Right atrium auricular region (tissue), 2 donors: ENCODE measurements around the gene SEC63. TPM values are rescaled to one million over a fixed set of nuclear protein-coding genes. Genes with fewer than 3 reads are reported as not detected.

Source experiments
- DNase-seq: peaks from one replicate; pipeline ENCODE4 v3.0.0-alpha.2; 2019; ENCODE audit warnings: low spot score
- H3K27ac ChIP-seq, 2 donors: fragments of 200-600 bp; sonication (generic); 1 replicate in 1 of 2; 2 replicates in 1 of 2; pipeline ENCODE4 v1.5.1; 2016 to 2019
- H3K27me3 ChIP-seq, 2 donors: fragments of 200-600 bp; sonication (generic); one replicate each; pipeline versions ENCODE4 v1.5.1 to v1.6.0; 2017 to 2019
- H3K36me3 ChIP-seq: fragments of 200-600 bp; sonication (generic); one replicate; pipeline ENCODE4 v1.5.1; 2016
- H3K4me1 ChIP-seq, 2 donors: fragments of 200-600 bp; sonication (generic); one replicate each; pipeline versions ENCODE4 v1.5.1 to v1.6.0; 2017 to 2019
- H3K4me3 ChIP-seq, 2 donors: fragments of 200-600 bp; sonication (generic); 1 replicate in 1 of 2; 2 replicates in 1 of 2; pipeline ENCODE4 v1.5.1; 2017 to 2019; ENCODE audit warnings: mild to moderate bottlenecking in 1 of 2, moderate library complexity in 1 of 2
- H3K9me3 ChIP-seq, 2 donors: fragments of 200-600 bp; sonication (generic); one replicate each; pipeline ENCODE4 v1.5.1; 2019
- CTCF ChIP-seq, 2 donors: fragments of 200-600 bp; sonication (generic); IDR thresholded peaks; one replicate each; pipeline ENCODE4 v1.5.1; 2019; ENCODE audit warnings: antibody characterized with exemption in 2 of 2
- total RNA-seq, 2 donors: library from RNA; depleted of rRNA; stranded (reverse); fragments of >200 nt; gene quantifications; one replicate each; pipeline ENCODE4 v1.1.0, GENCODE V29; 2016

SEC63 gene
- total RNA-seq, 2 donors from 2014 or later: 14.5 to 18.9 TPM

- Histone ChIP-seq H3K27ac (no peak overlapping the region), H3K36me3 (no peaks in the 10 kb centered on the region), H3K4me1 (peaks cover 0 to 5% of the 10 kb centered on the region in 2 donors), H3K4me3 (no peak overlapping the region), H3K27me3 (no peaks in the 10 kb centered on the region), H3K9me3 (no peaks in the 10 kb centered on the region)
- DNase-seq: no peak
- no peak for TF ChIP-seq CTCF (IDR thresholded peaks at IDR 0.05)
These were observed 114.6 kb downstream of the SEC63 start for GRCh38 chr6:107843400-107843799.

- H3K4me3 ChIP-seq: no peak overlapping the region
- DNase-seq: no peak
- H3K36me3 ChIP-seq: no peaks in the 10 kb centered on the region
- no peaks in the 10 kb centered on the region for H3K9me3 ChIP-seq
- no peaks in the 10 kb centered on the region for H3K27me3 ChIP-seq
- no peak overlapping the region for H3K27ac ChIP-seq
- no peaks in the 10 kb centered on the region for H3K4me1 ChIP-seq
- no peak for TF ChIP-seq CTCF (IDR thresholded peaks at IDR 0.05)
These were observed 116.7 kb downstream of the SEC63 start for GRCh38 chr6:107841275-107841670.

GRCh38 chr6:107840636-107841274 lies 117.3 kb downstream of the SEC63 start:
- no peaks in the 10 kb centered on the region for H3K4me1 ChIP-seq
- TF ChIP-seq CTCF (IDR thresholded peaks at IDR 0.05): no peak
- H3K27ac ChIP-seq: no peak overlapping the region
- H3K27me3 ChIP-seq: no peaks in the 10 kb centered on the region
- no peak overlapping the region for H3K4me3 ChIP-seq
- H3K36me3 ChIP-seq: no peaks in the 10 kb centered on the region
- H3K9me3 ChIP-seq: no peaks in the 10 kb centered on the region
- DNase-seq: no peak

GRCh38 chr6:107833136-107833535 lies 124.9 kb downstream of the SEC63 start:
- Histone ChIP-seq H3K27ac (no peak overlapping the region), H3K4me3 (no peak overlapping the region), H3K4me1 (no peaks in the 10 kb centered on the region), H3K9me3 (no peaks in the 10 kb centered on the region), H3K27me3 (no peaks in the 10 kb centered on the region), H3K36me3 (no peaks in the 10 kb centered on the region)
- no peak for DNase-seq
- TF ChIP-seq CTCF (IDR thresholded peaks at IDR 0.05): no peak

- H3K27ac ChIP-seq: no peak overlapping the region
- H3K4me1 ChIP-seq: no peaks in the 10 kb centered on the region
- no peaks in the 10 kb centered on the region for H3K9me3 ChIP-seq
- no peak overlapping the region for H3K4me3 ChIP-seq
- DNase-seq: no peak
- TF ChIP-seq CTCF (IDR thresholded peaks at IDR 0.05): no peak
- H3K36me3 ChIP-seq: no peaks in the 10 kb centered on the region
- no peaks in the 10 kb centered on the region for H3K27me3 ChIP-seq
These were observed 125.6 kb downstream of the SEC63 start for GRCh38 chr6:107832151-107833056.
